A172 (cell line): ENCODE data around the gene JARID2. TPM values are rescaled to one million over a fixed set of nuclear protein-coding genes. Genes with fewer than 3 reads are reported as not detected.
"Not testable (repeated sequence)": the region's sequence is repeated elsewhere in the genome, so short reads cannot be mapped to it uniquely, and the experiment has no call there.

Experiments used
- DNase-seq: peaks from one replicate; pipeline ENCODE4 v3.0.0-alpha.2; 2015; ENCODE audit warnings: low spot score
- total RNA-seq: library from RNA; depleted of rRNA; stranded (reverse); fragments of >200 nt; shearing (Covaris generic); gene quantifications from 2 replicates; pipeline ENCODE4 v1.2.3, GENCODE V29; 2014

JARID2 gene
- total RNA-seq, 1 experiment from 2014 or later, result 5.4 TPM

DNA sequence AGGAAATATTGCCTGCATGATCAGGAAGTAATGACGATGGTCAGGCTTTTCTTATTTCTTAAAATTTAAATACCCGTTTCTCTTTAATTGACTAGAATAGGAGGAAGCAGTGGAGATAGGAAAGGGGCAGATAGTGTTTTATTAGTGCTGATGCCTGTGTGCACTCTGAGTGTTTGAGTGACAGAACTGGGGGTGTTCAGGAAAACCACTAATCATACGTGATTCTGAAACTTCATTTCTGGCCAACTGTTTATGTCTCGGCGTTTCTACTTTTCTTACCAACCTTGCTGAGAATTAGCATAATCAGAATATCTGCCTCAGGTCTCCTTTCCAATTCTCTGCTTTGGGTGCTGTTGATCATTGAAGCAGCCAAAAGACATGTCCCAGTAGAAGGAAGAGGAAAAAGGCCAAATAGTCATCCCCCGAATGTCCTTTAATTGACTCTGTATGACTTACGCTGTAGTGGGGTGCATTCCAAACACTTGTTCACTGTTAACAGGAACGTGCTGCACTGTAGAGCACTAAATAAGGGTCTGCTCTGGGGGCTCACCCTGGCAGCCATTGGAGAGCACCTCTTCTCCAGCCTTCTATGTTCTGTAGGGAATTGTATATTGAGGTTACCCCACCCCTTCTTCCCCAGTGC, 152.9 kb downstream of the JARID2 start:
- DNase-seq, result no peak

DNA sequence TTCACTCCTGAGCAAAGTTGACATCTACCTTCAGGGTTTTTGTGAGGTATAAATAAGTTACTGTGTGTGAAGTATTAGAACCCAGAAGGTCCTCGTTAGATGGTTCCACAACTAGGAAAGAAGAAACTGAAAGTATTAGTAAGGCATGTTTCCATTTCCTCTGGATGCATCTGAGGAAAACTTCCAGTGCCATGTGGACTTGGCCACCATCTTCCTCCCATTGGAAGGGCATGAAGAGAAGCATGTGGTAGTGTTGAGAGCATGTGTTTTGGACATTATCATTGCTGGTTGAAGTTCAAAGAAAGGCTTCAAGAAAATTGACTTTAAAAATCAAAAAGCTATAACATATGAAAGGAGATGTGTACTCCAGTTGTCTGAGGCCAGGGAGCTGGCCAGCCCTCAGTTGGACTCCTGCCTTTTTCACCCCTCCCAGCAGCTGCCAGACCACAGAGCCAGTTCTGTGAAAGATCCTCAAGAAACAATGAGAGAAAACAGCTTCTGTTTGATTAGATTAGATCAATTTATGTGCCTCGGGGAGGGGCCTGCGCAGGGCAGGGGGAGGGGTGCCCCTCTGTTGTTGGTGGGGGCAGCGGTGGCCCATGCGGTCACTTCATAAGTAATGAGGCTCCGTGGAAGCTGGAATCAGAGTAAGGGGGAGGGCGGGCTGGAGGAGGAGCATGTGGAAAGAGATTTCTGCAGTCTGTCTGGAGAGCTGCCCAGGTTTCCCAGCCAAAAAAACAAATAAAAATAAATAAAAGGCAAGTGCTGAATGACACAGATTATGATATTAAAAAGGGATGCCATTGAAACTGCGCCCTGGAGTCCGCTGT, 154.0 kb downstream of the JARID2 start:
- peak; percentile 33 for DNase-seq

DNA sequence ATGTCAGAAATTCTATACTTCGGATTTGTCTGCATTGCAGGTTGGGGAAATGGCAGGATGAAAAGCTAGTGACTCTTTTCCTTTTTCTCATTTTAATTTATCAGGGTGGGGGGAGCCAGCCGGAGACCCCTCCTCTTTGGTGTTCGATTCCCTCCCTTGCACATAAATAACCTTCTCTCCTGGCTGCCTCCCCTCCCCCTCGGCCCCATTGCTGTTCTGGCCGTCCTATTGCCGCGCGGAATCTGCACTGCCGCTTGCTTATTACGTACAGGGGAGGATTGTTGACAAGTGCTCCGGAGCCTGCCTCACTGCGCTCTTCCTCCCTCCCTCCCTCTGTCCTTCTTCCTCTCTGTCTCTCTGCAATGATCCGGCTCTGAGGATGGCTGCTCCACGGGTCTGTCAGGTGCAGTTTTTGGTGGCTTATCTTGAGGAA, 154.7 kb downstream of the JARID2 start:
- no peak for DNase-seq

DNA sequence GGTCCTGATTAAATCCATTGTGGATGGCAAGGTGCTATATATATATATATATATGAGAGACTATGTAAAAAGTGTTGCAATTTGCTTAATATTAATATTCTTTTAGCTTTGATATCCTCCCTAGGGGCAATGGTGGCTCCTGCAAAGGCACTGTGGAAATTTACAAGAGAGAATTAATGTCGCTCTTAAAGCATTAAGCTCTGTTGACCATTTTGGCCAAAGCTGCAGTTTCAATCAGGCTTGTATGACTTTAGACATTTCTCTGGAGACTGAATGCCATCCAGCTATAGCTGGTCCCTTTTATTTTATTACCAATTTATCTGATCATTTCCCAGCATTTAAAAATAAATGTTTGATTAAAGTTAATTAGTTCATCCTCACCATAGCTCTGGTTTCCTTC, 155.3 kb downstream of the JARID2 start:
- no peak for DNase-seq

DNA sequence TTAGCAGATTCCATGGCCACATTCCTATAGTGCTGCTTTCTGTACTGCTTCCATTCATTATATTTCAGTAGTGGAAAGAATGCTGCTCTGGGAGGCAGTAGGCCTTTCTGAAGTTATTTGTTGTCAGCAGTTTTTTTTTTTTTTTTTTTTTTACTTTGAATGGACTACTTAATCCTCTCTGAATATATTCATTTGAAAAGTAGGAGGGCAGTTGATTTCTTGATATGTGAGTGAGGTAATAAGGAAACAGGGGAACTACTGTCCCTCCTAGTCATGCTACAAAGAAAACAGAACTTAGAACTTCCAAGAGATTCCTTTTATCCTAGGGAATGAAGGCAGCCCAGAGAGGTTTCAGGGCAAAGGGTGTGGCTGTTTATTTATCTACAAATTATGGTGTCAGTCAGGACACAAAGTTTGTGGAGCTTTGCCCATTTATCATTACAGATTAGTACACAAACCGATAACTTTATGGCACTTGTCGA, 155.9 kb downstream of the JARID2 start:
- DNase-seq, result no peak

DNA sequence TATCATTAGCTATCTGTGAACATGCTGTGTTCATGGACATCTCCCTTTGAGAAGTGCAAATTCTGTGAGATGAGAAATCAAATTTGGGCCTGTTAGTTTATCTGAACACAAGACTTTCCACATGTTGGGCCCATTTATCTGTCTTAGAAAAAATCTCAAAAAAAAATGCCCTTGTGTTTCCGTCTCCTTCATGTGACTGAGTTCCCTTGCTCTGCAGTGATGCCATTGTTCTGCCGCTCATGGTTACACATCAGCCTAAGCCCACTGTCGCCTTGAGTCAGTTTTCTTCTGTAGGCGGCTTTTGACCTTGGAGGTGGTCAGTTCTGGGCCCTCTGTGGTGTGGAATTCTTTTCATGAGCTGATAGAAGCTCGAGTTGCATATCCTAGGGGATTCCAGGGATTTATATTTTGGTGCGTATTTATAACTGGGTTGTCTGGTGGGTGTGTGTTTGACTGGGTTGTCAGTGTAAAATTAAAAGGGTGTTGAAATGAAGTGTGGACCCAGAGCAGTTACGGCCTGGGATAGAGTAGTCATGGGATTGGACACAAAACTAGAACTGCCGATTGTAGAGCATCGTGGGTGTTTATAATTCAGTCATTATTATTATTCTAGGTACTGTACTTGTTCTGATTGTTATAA, 156.7 kb downstream of the JARID2 start:
- DNase-seq, result no peak

DNA sequence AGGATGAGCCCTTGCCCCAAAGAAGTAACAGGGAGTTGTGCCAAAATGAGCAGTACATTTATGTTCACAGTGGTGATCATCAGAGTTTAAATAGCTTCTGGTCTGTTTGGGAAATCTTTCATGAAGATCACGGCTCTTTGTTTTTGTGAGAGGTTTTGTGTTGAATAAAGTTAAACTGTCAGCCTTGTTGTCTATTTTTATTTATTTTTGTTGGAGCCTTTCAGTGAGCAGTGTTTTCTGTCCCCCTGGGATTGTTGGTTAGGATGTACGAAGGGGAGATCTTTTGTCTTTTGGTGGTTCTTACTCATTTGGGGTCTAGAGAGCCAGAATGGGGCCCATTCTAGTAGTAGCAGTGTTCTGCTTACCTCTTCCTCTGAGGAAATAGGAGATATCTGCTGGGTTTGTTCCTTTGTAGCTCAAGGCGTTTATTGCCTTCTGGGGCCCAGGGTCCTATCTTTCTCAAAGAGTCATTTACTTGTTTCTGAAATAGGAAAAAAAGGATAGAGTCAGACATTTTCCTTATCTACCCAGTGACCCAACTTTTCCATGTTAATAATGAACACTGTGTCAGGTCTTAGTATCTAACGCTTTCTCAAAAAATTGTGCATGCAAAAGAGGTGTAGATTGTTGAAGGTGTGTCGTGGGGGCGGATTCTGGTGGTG, 157.4 kb downstream of the JARID2 start:
- no peak for DNase-seq

DNA sequence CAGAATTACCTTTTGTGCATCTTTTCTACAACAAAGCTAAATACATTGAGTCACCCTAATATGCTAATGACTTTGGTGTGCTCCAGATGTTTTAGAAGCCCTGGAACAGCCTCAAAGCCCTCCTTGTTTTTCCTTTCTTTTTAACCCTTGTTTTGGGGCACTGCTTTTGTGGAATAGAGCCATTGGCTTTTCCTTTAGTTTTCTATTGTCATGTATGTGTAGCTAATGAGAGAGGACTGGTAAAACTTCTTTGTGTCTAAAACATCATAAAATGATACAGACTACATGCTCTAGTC, 158.8 kb downstream of the JARID2 start:
- no peak for DNase-seq

DNA sequence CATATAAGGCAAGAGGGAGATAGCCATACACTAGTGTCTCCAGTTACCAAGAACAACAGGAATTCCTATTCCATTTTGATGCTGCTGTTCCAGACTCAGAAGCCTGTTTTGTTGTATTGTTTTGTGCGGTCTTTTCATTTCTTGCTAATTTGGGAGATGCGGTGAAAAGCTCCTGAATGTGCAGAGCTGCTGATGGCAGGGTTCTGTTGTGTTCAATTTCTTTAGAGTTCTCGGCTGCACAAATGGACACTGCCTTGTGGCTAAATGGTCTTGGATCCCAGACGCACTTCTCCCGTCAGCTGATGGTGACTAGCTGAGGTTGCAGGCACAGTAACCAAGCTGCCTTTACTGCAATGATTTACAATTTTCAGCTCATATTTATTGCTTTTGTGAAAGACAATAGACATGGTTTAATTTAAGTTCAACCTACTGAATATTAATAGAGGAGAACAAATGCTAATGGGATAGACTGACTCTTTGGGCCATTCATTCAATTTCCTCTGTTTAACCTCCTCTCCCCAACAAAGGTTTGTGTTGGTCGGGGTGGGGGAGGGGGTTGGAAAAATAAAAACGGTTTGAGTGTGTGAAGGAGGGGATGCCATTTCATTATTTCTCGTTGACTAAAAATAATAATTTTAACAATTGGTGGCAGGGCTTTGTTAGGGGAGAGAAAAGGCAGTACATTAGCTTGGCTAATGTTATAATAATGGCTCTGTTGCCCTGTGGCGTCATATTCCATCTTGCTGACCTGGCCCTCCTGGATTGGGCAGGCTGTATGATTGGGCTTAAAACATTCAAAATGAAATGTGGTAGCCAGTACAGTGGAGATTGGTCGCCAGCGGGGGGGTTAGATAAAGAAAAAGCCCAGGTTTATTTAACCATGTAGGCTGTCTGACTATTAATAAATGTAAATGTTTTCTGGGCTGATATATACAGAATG, 159.5 kb downstream of the JARID2 start:
- no peak for DNase-seq

DNA sequence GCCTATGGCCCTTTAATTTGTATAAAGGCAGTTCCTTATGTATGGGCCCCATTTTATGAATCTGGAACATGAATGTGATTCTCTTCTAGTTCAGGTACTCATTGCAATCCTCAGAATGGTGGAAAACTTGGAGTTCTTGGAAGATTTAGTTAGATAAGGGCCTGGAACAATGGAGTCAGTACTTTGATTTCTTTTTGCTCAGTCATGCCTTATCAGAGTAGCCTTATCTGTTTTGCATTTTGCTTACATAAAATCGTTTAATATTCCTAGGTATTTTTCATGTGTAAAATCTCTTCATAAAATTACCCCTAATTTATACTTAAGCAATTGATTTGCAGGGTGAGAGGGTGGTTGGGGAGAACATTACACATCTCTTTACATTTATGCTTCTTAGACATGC, 160.6 kb downstream of the JARID2 start:
- no peak for DNase-seq

DNA sequence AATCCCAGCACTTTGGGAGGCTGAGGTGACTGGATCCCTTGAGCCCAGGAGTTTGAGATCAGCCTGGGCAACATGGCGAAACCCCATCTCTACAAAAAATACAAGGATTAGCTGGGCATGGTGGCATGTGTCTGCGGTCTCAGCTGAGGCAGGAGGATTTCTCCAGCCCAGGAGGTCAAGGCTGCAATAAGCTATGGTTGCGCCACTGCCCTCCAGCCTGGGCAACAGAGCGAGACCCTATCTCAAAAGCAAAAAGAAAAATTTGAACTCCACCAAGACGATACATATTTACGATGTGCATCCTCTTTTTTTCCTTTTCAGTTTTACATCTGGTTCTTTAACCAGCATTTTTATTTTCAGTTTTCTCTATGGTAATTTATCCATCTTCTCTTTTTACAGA, 162.1 kb downstream of the JARID2 start:
- DNase-seq, result no peak

DNA sequence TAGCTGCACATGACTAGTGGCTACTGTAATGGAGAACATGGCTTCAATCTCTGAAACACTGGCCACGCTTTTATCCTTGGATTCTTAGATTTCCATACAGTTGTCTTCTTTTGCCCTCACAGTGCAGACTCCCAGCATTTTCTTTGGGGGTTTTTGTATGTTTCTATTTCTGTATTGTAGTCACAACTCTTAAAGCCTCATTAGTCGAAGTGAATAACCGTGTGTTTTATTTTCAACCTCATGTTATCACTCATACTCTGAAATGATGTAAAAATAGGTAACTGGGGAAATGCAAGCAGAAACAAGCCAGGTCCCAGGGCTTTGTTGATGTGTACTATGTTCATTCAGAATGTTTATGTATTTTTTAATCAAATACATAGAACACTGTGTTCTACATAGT, 162.9 kb downstream of the JARID2 start:
- no peak for DNase-seq

DNA sequence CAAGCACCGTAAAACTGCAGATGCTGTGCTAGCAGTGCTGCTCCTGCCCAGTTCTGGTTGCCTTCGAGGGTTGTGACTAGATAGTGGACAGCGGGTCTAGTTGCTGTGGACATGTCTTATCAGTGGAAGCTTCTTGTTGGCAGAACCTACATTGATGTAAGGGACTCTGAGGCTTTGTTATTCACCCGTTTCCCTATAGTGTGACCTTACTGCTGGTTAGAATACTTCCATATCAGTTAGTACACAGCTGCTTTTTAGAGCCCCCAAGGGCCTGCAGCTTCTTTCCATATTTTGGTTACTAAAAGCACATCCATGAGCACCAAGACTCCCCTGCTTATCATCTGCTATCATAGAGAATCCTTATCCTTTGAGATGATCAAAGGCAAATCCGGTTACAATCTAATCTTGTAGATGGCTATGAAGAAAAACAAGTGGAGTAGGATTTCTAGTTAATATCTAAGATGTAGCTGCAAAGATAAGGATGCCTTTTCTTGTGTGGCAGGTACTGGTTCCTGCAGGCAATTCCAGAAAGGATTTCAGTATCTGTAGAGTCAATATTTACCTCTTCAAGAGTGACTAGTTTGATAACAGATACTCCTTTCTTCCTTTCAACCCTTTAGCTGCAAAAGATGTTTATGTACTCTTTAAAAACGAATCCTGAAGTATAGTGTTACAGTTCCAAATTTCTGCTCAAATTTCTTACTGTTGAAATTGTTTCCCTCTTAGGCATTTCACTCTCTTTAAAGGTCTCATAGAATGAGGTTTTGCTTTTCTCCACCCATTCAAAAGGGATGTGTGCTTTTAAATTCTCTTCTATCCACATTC, 163.6 kb downstream of the JARID2 start:
- DNase-seq, result no peak

DNA sequence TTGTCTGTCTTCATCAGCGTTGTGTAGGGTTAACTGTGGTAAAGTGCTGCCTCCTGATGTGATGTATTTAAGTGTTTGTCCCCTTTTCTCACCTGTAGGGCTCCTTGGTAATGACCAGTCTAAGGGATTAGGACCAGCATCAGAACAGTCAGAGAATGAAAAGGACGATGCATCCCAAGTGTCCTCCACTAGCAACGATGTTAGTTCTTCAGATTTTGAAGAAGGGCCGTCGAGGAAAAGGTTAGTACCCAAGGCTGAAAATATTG, 164.2 kb downstream of the JARID2 start:
- no peak for DNase-seq

DNA sequence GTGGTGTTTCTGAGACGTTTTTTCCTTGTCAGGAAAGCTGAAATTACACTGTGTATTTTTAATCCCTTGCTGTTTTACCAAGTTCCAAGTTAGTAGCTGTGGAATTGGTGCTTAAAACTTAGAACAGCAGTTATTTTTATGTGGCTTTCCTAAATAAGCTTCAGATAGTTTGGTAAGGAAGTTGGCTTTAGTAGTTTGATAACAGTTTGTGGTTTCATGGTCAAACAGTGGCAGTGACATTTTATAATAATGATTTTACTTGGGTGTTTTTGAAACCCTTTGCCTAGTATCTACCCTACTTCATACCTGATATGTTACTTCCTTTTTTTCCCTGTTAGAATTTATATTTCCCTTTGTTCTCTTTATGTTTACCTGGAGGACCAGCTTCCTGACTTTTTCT, 164.9 kb downstream of the JARID2 start:
- no peak for DNase-seq

DNA sequence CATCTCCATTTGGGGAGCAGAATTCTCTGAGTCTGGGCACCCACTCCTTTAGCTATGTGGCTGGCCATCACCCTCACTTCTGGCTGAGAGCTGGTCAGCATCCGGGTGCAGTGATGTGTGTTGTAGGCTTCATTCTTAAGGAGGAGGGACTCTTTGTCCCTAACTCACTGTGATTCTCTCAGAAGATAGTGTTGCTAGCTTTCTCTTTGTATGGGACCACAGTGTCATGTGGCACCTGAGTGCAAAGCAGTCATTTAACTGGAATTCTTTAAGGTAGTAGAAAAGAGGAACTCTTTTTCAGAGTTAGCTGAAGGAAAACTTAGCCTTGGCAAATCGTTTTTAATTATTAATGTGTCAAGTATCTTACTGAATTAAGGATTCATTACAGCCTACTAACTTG, 165.9 kb downstream of the JARID2 start:
- no peak for DNase-seq

DNA sequence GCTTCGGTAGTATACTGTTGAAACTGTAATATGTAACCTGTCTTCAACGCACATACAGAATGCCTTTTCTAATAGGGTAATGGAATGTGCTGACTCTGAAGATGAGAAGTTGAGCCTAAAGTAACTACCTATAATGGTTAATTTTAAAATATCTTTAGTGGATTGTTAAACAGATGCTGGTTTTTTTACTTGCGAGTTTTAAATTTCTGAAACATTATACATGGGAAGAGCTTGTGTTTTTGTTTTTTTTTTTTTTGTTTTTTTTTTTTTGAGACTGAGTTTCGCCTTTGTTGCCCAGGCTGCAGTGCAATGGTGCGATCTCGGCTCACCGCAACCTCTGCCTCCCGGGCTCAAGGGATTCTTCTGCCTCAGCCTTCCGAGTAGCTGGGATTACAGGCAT, 166.9 kb downstream of the JARID2 start:
- no peak for DNase-seq

DNA sequence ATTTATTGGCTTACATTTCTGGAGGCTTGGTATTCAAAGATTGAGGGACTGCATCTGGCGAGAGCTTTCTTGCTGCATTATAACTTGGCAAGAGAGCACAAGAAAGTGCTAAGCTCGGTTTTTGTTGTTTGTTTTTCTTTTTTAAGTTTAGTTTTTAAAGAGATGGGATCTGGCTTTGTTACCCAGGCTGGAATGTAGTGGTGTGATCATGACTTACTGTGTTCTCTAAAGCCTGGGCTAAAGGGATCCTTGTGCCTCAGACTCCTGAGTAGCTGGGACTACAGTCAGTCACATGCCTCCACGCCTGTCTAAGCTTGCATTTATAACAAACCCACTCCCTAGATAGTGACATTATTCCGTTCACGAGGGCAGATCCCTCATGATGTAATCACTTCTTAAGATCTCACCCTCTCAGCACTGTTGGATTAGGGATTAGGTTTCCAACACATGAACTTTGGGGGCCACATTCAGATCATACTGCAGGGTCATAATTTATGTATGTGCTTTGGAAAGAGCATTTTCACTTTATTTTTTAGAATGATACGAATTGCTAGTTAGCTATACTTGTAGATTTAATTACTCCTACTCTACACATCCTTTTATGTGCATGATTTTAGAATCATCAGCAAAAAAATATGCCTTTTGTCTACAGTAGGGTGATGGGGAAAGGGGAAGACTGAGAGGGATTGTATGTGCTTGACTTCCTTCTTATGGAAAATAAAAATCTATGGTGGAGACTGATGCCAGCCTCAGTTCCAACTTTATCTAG, 167.8 kb downstream of the JARID2 start:
- DNase-seq, result no peak

DNA sequence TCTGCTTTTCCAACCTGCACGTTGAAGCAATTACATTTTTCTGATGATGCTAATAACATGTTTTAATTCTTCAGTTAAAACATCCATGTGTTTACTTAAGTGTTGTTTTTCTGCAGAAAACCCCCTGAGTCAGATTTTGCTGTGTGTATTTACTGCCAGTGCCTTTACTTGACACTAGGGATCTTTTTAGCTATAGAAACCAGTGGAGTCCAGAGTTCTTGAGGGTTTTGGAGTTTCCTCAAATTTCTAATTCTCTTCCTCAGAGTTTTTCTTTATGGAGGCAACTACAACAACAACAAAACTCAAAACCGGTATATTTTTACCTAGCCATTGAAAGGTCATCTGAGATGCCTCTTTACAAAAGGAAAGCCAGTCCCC, 168.4 kb downstream of the JARID2 start:
- DNase-seq, result no peak

DNA sequence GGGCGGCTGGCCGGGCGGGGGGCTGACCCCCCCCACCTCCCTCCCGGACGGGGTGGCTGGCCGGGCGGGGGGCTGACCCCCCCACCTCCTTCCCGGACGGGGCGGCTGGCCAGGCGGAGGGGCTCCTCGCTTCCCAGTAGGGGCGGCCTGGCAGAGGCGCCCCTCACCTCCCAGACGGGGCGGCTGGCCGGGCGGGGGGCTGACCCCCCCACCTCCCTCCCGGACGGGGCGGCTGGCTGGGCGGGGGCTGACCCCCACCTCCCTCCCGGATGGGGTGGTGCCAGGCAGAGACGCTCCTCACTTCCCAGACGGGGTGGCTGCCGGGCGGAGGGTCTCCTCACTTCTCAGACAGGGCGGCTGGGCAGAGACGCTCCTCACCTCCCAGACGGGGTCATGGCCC, 169.8 kb downstream of the JARID2 start:
- not testable (repeated sequence) for DNase-seq
